ENCODE measurements around the gene UGT1A6.

UGT1A6 gene

DNA sequence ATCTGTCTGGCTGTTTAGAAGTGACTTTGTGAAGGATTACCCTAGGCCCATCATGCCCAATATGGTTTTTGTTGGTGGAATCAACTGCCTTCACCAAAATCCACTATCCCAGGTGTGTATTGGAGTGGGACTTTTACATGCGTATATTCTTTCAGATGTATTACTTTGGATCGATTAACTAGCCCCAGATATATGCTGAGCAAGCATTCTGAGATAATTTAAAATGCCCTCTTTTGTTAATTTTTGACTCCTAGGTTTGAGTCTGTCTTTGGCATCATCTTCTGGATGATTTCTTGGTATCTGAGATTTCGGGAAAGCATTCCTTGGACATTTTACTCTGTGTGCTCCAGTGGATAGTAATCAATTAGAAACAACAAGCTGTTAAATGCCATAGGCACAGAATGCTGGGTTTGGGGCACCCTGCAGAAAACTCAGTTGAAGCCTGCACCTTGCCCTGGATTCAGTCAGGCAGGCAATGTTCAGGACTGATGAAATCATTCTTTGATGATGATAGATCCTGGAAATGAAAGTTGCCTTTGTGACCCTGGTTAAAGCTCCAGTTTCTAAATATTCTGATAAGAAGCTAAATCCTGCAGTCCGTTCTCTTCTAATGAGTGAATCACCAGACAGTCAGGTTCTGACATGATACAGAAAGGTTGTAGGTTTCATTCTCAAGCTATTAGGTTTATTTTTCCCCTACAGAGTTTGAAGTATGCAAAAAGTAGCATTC, 68.5 kb downstream of the UGT1A6 start:
- Histone ChIP-seq H3K27ac (replicated peaks) (no peak overlapping the region), H3K27me3 (ENCODE audit: insufficient read depth, poor library complexity, severe bottlenecking) (no peaks in the 10 kb centered on the region), H3K4me3 (replicated peaks; ENCODE audit: insufficient read depth, low read length) (no peak overlapping the region)
- DNase-seq (ENCODE audit: low read depth in 1 of 2, low spot score in 1 of 2): no peak
- TF ChIP-seq, protein P1, sequence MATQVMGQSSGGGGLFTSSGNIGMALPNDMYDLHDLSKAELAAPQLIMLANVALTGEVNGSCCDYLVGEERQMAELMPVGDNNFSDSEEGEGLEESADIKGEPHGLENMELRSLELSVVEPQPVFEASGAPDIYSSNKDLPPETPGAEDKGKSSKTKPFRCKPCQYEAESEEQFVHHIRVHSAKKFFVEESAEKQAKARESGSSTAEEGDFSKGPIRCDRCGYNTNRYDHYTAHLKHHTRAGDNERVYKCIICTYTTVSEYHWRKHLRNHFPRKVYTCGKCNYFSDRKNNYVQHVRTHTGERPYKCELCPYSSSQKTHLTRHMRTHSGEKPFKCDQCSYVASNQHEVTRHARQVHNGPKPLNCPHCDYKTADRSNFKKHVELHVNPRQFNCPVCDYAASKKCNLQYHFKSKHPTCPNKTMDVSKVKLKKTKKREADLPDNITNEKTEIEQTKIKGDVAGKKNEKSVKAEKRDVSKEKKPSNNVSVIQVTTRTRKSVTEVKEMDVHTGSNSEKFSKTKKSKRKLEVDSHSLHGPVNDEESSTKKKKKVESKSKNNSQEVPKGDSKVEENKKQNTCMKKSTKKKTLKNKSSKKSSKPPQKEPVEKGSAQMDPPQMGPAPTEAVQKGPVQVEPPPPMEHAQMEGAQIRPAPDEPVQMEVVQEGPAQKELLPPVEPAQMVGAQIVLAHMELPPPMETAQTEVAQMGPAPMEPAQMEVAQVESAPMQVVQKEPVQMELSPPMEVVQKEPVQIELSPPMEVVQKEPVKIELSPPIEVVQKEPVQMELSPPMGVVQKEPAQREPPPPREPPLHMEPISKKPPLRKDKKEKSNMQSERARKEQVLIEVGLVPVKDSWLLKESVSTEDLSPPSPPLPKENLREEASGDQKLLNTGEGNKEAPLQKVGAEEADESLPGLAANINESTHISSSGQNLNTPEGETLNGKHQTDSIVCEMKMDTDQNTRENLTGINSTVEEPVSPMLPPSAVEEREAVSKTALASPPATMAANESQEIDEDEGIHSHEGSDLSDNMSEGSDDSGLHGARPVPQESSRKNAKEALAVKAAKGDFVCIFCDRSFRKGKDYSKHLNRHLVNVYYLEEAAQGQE (IDR thresholded peaks at IDR 0.05; ENCODE audit: insufficient replicate concordance, low read depth): no peak
- TF ChIP-seq GABPA (IDR thresholded peaks at IDR 0.05; ENCODE audit: low read depth): no peak
- TF ChIP-seq POLR2AphosphoS5 (IDR thresholded peaks at IDR 0.05; ENCODE audit: low read depth): no peak
- no peak for TF ChIP-seq SPI1 (IDR thresholded peaks at IDR 0.05; ENCODE audit: borderline replicate concordance, low read depth)
- TF ChIP-seq, protein P2, sequence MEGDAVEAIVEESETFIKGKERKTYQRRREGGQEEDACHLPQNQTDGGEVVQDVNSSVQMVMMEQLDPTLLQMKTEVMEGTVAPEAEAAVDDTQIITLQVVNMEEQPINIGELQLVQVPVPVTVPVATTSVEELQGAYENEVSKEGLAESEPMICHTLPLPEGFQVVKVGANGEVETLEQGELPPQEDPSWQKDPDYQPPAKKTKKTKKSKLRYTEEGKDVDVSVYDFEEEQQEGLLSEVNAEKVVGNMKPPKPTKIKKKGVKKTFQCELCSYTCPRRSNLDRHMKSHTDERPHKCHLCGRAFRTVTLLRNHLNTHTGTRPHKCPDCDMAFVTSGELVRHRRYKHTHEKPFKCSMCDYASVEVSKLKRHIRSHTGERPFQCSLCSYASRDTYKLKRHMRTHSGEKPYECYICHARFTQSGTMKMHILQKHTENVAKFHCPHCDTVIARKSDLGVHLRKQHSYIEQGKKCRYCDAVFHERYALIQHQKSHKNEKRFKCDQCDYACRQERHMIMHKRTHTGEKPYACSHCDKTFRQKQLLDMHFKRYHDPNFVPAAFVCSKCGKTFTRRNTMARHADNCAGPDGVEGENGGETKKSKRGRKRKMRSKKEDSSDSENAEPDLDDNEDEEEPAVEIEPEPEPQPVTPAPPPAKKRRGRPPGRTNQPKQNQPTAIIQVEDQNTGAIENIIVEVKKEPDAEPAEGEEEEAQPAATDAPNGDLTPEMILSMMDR (IDR thresholded peaks at IDR 0.05; ENCODE audit: insufficient read depth, low read length): no peak

DNA sequence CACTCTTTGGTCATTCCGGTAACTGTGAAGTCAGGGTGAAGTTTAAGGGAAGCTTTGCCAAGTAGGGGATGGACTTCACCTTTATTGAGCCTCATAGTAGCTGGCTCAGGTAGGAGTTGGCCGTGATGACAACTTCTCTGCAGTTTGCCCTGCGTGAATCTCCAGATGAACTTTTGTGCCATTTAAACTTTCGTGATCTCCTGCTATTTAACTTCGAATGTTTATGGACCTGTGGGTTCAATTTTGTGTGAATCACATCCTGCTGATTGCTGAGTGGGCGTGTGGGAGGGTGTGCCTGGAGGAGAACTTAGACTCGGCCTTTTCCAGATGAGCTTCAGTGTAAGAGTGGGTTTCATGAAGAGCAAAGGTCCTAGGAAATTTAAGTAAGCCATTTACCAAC, 71.6 kb downstream of the UGT1A6 start:
- Histone ChIP-seq H3K4me3 (replicated peaks; ENCODE audit: insufficient read depth, low read length) (no peak overlapping the region), H3K27ac (replicated peaks) (no peak overlapping the region), H3K27me3 (ENCODE audit: insufficient read depth, poor library complexity, severe bottlenecking) (no peaks in the 10 kb centered on the region)
- DNase-seq (ENCODE audit: low read depth in 1 of 2, low spot score in 1 of 2): no peak
- TF ChIP-seq, protein P2 (IDR thresholded peaks at IDR 0.05; ENCODE audit: insufficient read depth, low read length): no peak
- TF ChIP-seq, protein P1 (IDR thresholded peaks at IDR 0.05; ENCODE audit: insufficient replicate concordance, low read depth): no peak
- no peak for TF ChIP-seq SPI1 (IDR thresholded peaks at IDR 0.05; ENCODE audit: borderline replicate concordance, low read depth)
- no peak for TF ChIP-seq POLR2AphosphoS5 (IDR thresholded peaks at IDR 0.05; ENCODE audit: low read depth)

GRCh38 chr2:233764761-233765160, 72.1 kb downstream of the UGT1A6 start:
- H3K27ac ChIP-seq (replicated peaks): no peak overlapping the region
- no peak for DNase-seq (ENCODE audit: low read depth in 1 of 2, low spot score in 1 of 2)
- TF ChIP-seq POLR2AphosphoS5 (IDR thresholded peaks at IDR 0.05; ENCODE audit: low read depth) (no peak), SPI1 (IDR thresholded peaks at IDR 0.05; ENCODE audit: borderline replicate concordance, low read depth) (no peak), GABPA (IDR thresholded peaks at IDR 0.05; ENCODE audit: low read depth) (no peak)
- TF ChIP-seq, protein P1 (IDR thresholded peaks at IDR 0.05; ENCODE audit: insufficient replicate concordance, low read depth): no peak
- TF ChIP-seq, protein P2 (IDR thresholded peaks at IDR 0.05; ENCODE audit: insufficient read depth, low read length): no peak
- H3K4me3 ChIP-seq (replicated peaks; ENCODE audit: insufficient read depth, low read length): no peak overlapping the region
- H3K27me3 ChIP-seq (ENCODE audit: insufficient read depth, poor library complexity, severe bottlenecking): no peaks in the 10 kb centered on the region
